ENCODE measurements around the gene VENTX. TPM values are rescaled to one million over a fixed set of nuclear protein-coding genes. Genes with fewer than 3 reads are reported as not detected.

The VENTX gene
- total and polyA plus RNA-seq, 2 of the 4 experiments (the other 2 are of a cell fraction), result not detected

- intact Hi-C loops (cut with micrococcal nuclease), result no loop called here
- TF ChIP-seq BHLHE40 (IDR thresholded peaks at IDR 0.05; ENCODE audit: low read depth, low read length) (no peak), ELK1 (IDR thresholded peaks at IDR 0.05; ENCODE audit: borderline replicate concordance, low read depth, low read length) (no peak), SMC3 (IDR thresholded peaks at IDR 0.05; ENCODE audit: low read depth, low read length) (no peak), USF2 (IDR thresholded peaks at IDR 0.05; ENCODE audit: low read depth, low read length) (no peak), POLR2A (IDR thresholded peaks at IDR 0.05; ENCODE audit: low read depth, low read length) (no peak), RFX5 (IDR thresholded peaks at IDR 0.05; ENCODE audit: low read depth, low read length) (no peak), CEBPB (IDR thresholded peaks at IDR 0.05; ENCODE audit: low read depth, low read length) (no peak), NFE2L2 (IDR thresholded peaks at IDR 0.05; ENCODE audit: low read depth, low read length) (no peak), CTCF (conservative IDR thresholded peaks at IDR 0.05; ENCODE audit: low read depth, low read length) (no peak), FOS (IDR thresholded peaks at IDR 0.05; ENCODE audit: low read depth, low read length) (no peak), MAZ (IDR thresholded peaks at IDR 0.05; ENCODE audit: borderline replicate concordance, low read depth, low read length) (no peak), RAD21 (IDR thresholded peaks at IDR 0.05; ENCODE audit: low read length) (no peak), CHD1 (IDR thresholded peaks at IDR 0.05; ENCODE audit: low read depth, low read length) (no peak), MXI1 (IDR thresholded peaks at IDR 0.05; ENCODE audit: borderline replicate concordance, low read depth, low read length) (no peak), MAFK (IDR thresholded peaks at IDR 0.05; ENCODE audit: low read depth, low read length) (no peak)
Measured at GRCh38 chr10:133198621-133199487, 38.8 kb upstream of the VENTX start.

More at GRCh38 chr10:133198621-133199487, 38.8 kb upstream of the VENTX start:
- no peak overlapping the region for H2BK15ac ChIP-seq (ENCODE audit: low read depth, low read length)
- H2AFZ ChIP-seq (replicated peaks; ENCODE audit: low read length, poor library complexity), result no peak overlapping the region
- ATAC-seq (ENCODE audit: low read depth) (no peak), DNase-seq (no peak)
- no peak overlapping the region for H3K14ac ChIP-seq (replicated peaks; ENCODE audit: low read depth, low read length)
- no peaks in the 10 kb centered on the region for H3K9me1 ChIP-seq (ENCODE audit: insufficient read depth, low read length)
- H4K5ac ChIP-seq (ENCODE audit: low read depth, low read length), result no peak overlapping the region
- no peak overlapping the region for H3K23ac ChIP-seq (ENCODE audit: low read depth, low read length)
- no peak overlapping the region for H2BK120ac ChIP-seq (ENCODE audit: low read depth, low read length)
- BruUV-seq (replicated peaks), result no TSS peak
- no peak overlapping the region for H3K9ac ChIP-seq (ENCODE audit: low read depth, low read length)
- H2BK20ac ChIP-seq (ENCODE audit: low read depth, low read length), result no peak overlapping the region
- CTCF ChIA-PET, result no interaction called here
- H3K4me3 ChIP-seq (ENCODE audit: insufficient read depth, low read depth, low read length), result no peak overlapping the region
- no peak overlapping the region for H3K18ac ChIP-seq (ENCODE audit: low read depth, low read length)
- no peak overlapping the region for H4K8ac ChIP-seq (ENCODE audit: low read depth in 2 of 2, low read length in 2 of 2)
- H3K56ac ChIP-seq (ENCODE audit: extremely low read depth, insufficient read depth, low read length), result no peak overlapping the region
- no peak overlapping the region for H2BK5ac ChIP-seq (ENCODE audit: low read depth, low read length, poor library complexity, severe bottlenecking)
- H3K27me3 ChIP-seq (ENCODE audit: control insufficient read depth, insufficient read depth, low read length), result no peaks in the 10 kb centered on the region
- H3K27ac ChIP-seq (ENCODE audit: insufficient read depth, low read length), result no peak overlapping the region
- no peaks in the 10 kb centered on the region for H3K36me3 ChIP-seq (ENCODE audit: control insufficient read depth, insufficient read depth, low read length)
- no peak overlapping the region for H2AK5ac ChIP-seq (ENCODE audit: low read depth, low read length)
- H3K4me2 ChIP-seq (ENCODE audit: low read depth, low read length), result no peak overlapping the region
- H2AK9ac ChIP-seq (replicated peaks; ENCODE audit: low read depth, low read length, poor library complexity), result no peak overlapping the region
- no peaks in the 10 kb centered on the region for H3K9me3 ChIP-seq (ENCODE audit: control insufficient read depth, insufficient read depth, low read length)
- no peak overlapping the region for H4K91ac ChIP-seq (ENCODE audit: insufficient read depth, low read depth, low read length)
- 86% methylated on average over 29 of the region's 54 CpGs; no CpG with 5 or more reads in 1 of the 2 experiments for WGBS, 2 experiments (ENCODE audit: extremely low coverage in 2 of 2, insufficient read length in 1 of 2)
- in situ Hi-C loops (cut with MboI; ENCODE audit: low sequenced_read_pairs) (no loop called here), dilution Hi-C loops (cut with HindIII; ENCODE audit: low sequenced_read_pairs, unreplicated experiment) (no loop called here)
- no peaks in the 10 kb centered on the region for H3K79me1 ChIP-seq (ENCODE audit: low read depth in 1 of 2, low read length in 2 of 2)
- H3K4ac ChIP-seq (ENCODE audit: low read depth, low read length), result no peak overlapping the region
- POLR2A ChIA-PET (ENCODE audit: unreplicated experiment), result no interaction called here
- no peaks in the 10 kb centered on the region for H3K4me1 ChIP-seq (ENCODE audit: control insufficient read depth, insufficient read depth, low read length)
- no peaks in the 10 kb centered on the region for H4K20me1 ChIP-seq (ENCODE audit: insufficient read depth, low read length)
